IMR-90 (cell line): ENCODE measurements around the gene ATXN7L2. TPM values are rescaled to one million over a fixed set of nuclear protein-coding genes. Genes with fewer than 3 reads are reported as not detected.
A peak's percentile ranks its signal among the peaks of the same experiment; 100 is the strongest.

ENCODE experiments used
- ATAC-seq: fragments of 200-7000 bp; cut with Tn5 transposase; 2 replicates; pipeline ENCODE4 v1.9.1; 2020; ENCODE audit warnings: low read depth, mild to moderate bottlenecking, moderate library complexity
- BruUV-seq: library from RNA; stranded (reverse); fragments of 400-500 nt; replicated peaks from 2 replicates; lab custom pipeline; 2021; lab: Mats Ljungman, UMichigan
- CTCF ChIA-PET: fragments of 300-600 bp; formaldehyde crosslinking; extraction: SDS; loops from one replicate; lab custom pipeline; 2021; ENCODE audit warnings: antibody characterized with exemption; lab: Yijun Ruan, JAX
- POLR2A ChIA-PET: fragments of 300-600 bp; sonication (Branson Sonifier 250); formaldehyde crosslinking; loops from one replicate; lab custom pipeline; 2022; ENCODE audit warnings: antibody characterized with exemption; ENCODE audit not compliant: unreplicated experiment; lab: Charles Lee
- DNase-seq: peaks from one replicate; pipeline ENCODE4 v3.0.0; 2013
- H2AFZ ChIP-seq: replicated peaks from 2 replicates; pipeline ENCODE3; 2013; ENCODE audit warnings: low read length, mild to moderate bottlenecking; ENCODE audit not compliant: poor library complexity
- H2AK5ac ChIP-seq: 2 replicates; pipeline ENCODE4 v1.6.1; 2013; ENCODE audit warnings: low read depth, low read length, inconsistent platforms
- H2AK9ac ChIP-seq: replicated peaks from 2 replicates; pipeline ENCODE3; 2013; ENCODE audit warnings: mild to moderate bottlenecking, low read depth, low read length, moderate library complexity; ENCODE audit not compliant: poor library complexity
- H2BK120ac ChIP-seq: 2 replicates; pipeline ENCODE4 v1.6.1; 2013; ENCODE audit warnings: low read depth, low read length, inconsistent platforms
- H2BK15ac ChIP-seq: 3 replicates; pipeline ENCODE4 v1.6.1; 2013; ENCODE audit warnings: low read depth, low read length, inconsistent platforms
- H2BK20ac ChIP-seq: 2 replicates; pipeline ENCODE4 v1.6.1; 2013; ENCODE audit warnings: low read depth, mild to moderate bottlenecking, inconsistent platforms, low read length, moderate library complexity
- H2BK5ac ChIP-seq: 2 replicates; pipeline ENCODE4 v1.6.1; 2013; ENCODE audit warnings: mild to moderate bottlenecking, low read depth, low read length, inconsistent platforms; ENCODE audit not compliant: poor library complexity, severe bottlenecking
- H3K14ac ChIP-seq: replicated peaks from 2 replicates; pipeline ENCODE4 v1.6.1; 2013; ENCODE audit warnings: low read depth, low read length, inconsistent platforms
- H3K18ac ChIP-seq: 2 replicates; pipeline ENCODE4 v1.6.1; 2013; ENCODE audit warnings: low read depth, low read length, control low read depth
- H3K23ac ChIP-seq: 2 replicates; pipeline ENCODE4 v1.6.1; 2013; ENCODE audit warnings: low read depth, low read length, inconsistent platforms
- H3K27ac ChIP-seq: 2 replicates; pipeline ENCODE4 v1.5.1; 2013; ENCODE audit warnings: mild to moderate bottlenecking, control low read depth, low read length; ENCODE audit not compliant: insufficient read depth
- H3K27me3 ChIP-seq: 2 replicates; pipeline ENCODE4 v1.6.1; 2013; ENCODE audit warnings: low read length; ENCODE audit not compliant: control insufficient read depth, insufficient read depth
- H3K36me3 ChIP-seq: 2 replicates; pipeline ENCODE4 v1.6.1; 2013; ENCODE audit warnings: low read length, mixed read lengths; ENCODE audit not compliant: control insufficient read depth, insufficient read depth
- H3K4ac ChIP-seq: 2 replicates; pipeline ENCODE4 v1.6.1; 2013; ENCODE audit warnings: low read depth, low read length, inconsistent platforms
- H3K4me1 ChIP-seq: 2 replicates; pipeline ENCODE4 v1.6.1; 2013; ENCODE audit warnings: low read length, mixed read lengths; ENCODE audit not compliant: control insufficient read depth, insufficient read depth
- H3K4me2 ChIP-seq: 2 replicates; pipeline ENCODE4 v1.6.1; 2013; ENCODE audit warnings: low read depth, mild to moderate bottlenecking, control low read depth, low read length, moderate library complexity
- H3K4me3 ChIP-seq: 2 replicates; pipeline ENCODE4 v1.5.1; 2013; ENCODE audit warnings: low read depth, mild to moderate bottlenecking, control low read depth, low read length, moderate library complexity; ENCODE audit not compliant: insufficient read depth
- H3K56ac ChIP-seq: 2 replicates; pipeline ENCODE4 v1.6.1; 2013; ENCODE audit warnings: low read length, inconsistent platforms; ENCODE audit not compliant: insufficient read depth; ENCODE audit errors: extremely low read depth
- H3K79me1 ChIP-seq, 2 experiments: 2 replicates each; pipeline ENCODE4 v1.6.1; 2013; ENCODE audit warnings: low read length in 2 of 2, inconsistent platforms in 1 of 2, low read depth in 1 of 2
- H3K9ac ChIP-seq: 2 replicates; pipeline ENCODE4 v1.6.1; 2013; ENCODE audit warnings: low read depth, low read length, control low read depth
- H3K9me1 ChIP-seq: 2 replicates; pipeline ENCODE4 v1.6.1; 2013; ENCODE audit warnings: low read length, inconsistent platforms; ENCODE audit not compliant: insufficient read depth
- H3K9me3 ChIP-seq: 2 replicates; pipeline ENCODE4 v1.6.1; 2013; ENCODE audit warnings: low read length; ENCODE audit not compliant: control insufficient read depth, insufficient read depth
- H4K20me1 ChIP-seq: 2 replicates; pipeline ENCODE4 v1.6.1; 2013; ENCODE audit warnings: low read length, inconsistent platforms; ENCODE audit not compliant: insufficient read depth
- H4K5ac ChIP-seq: 2 replicates; pipeline ENCODE4 v1.6.1; 2013; ENCODE audit warnings: mild to moderate bottlenecking, low read depth, low read length, control low read depth
- H4K8ac ChIP-seq, 2 experiments: 2 replicates each; pipeline ENCODE4 v1.6.1; 2013; ENCODE audit warnings: low read depth in 2 of 2, low read length in 2 of 2, control low read depth in 1 of 2, inconsistent platforms in 1 of 2
- H4K91ac ChIP-seq: 2 replicates; pipeline ENCODE4 v1.6.1; 2013; ENCODE audit warnings: low read depth, low read length, inconsistent platforms; ENCODE audit not compliant: insufficient read depth
- CEBPB ChIP-seq: IDR thresholded peaks from 2 replicates; pipeline ENCODE4 v1.6.1; 2012; ENCODE audit warnings: low read depth, low read length, improper control_type of control experiment
- CHD1 ChIP-seq: IDR thresholded peaks from 2 replicates; pipeline ENCODE4 v1.6.1; 2012; ENCODE audit warnings: low read depth, low read length, improper control_type of control experiment
- NFE2L2 ChIP-seq: fragments of 150-350 bp; IDR thresholded peaks from 2 replicates; pipeline ENCODE4 v1.6.1; 2016; ENCODE audit warnings: low read depth, mild to moderate bottlenecking, low read length
- POLR2A ChIP-seq: IDR thresholded peaks from 2 replicates; pipeline ENCODE4 v1.6.1; 2012; ENCODE audit warnings: mild to moderate bottlenecking, low read depth, low read length
- RCOR1 ChIP-seq: IDR thresholded peaks from 2 replicates; pipeline ENCODE4 v1.6.1; 2012; ENCODE audit warnings: mild to moderate bottlenecking, low read length, improper control_type of control experiment; ENCODE audit not compliant: insufficient replicate concordance
- WGBS, 2 experiments: methylation state at CpG; one replicate each; pipeline versions ENCODE4 v1.1.5 to v1.1.7; 2013; ENCODE audit warnings: missing lambda C conversion rate in 2 of 2; ENCODE audit not compliant: insufficient read length in 1 of 2; ENCODE audit errors: extremely low coverage in 2 of 2; 5-methylcytosine and 5-hydroxymethylcytosine counted together
- dilution Hi-C: fragments of 300-500 bp; cut with HindIII; formaldehyde crosslinking; loops from one replicate; pipeline ENCODE4 v1.14.3; 2018; ENCODE audit warnings: low sequenced_read_pairs; ENCODE audit not compliant: unreplicated experiment
- in situ Hi-C: fragments of 300-500 bp; cut with MboI; formaldehyde crosslinking; loops from 3 replicates; pipeline ENCODE4 v1.14.3; 2019; ENCODE audit warnings: low sequenced_read_pairs, inconsistent platforms, mixed read lengths
- intact Hi-C: fragments of 100-400 bp; cut with micrococcal nuclease; formaldehyde crosslinking; loops from 2 replicates; pipeline ENCODE4 v1.10.0; 2022
- polyA plus RNA-seq, 3 experiments: library from polyadenylated mRNA; depleted of rRNA; stranded (reverse); fragments of >200 nt; gene quantifications; 2 replicates each; pipeline ENCODE4 v1.2.3, GENCODE V29; 2012; ENCODE audit warnings: low replicate concordance in 1 of 3
- total RNA-seq: library from RNA; depleted of rRNA; stranded (reverse); fragments of >200 nt; gene quantifications from 2 replicates; pipeline ENCODE4 v1.2.3, GENCODE V29; 2012
- TF ChIP-seq, protein P1 (sequence below): conservative IDR thresholded peaks from 2 replicates; pipeline ENCODE4 v1.5.1; 2012; ENCODE audit warnings: mild to moderate bottlenecking, low read depth, low read length, improper control_type of control experiment

The ATXN7L2 gene
- total and polyA plus RNA-seq, 2 of the 4 experiments (the other 2 are of a cell fraction): 1.3 to 4.8 TPM

DNA sequence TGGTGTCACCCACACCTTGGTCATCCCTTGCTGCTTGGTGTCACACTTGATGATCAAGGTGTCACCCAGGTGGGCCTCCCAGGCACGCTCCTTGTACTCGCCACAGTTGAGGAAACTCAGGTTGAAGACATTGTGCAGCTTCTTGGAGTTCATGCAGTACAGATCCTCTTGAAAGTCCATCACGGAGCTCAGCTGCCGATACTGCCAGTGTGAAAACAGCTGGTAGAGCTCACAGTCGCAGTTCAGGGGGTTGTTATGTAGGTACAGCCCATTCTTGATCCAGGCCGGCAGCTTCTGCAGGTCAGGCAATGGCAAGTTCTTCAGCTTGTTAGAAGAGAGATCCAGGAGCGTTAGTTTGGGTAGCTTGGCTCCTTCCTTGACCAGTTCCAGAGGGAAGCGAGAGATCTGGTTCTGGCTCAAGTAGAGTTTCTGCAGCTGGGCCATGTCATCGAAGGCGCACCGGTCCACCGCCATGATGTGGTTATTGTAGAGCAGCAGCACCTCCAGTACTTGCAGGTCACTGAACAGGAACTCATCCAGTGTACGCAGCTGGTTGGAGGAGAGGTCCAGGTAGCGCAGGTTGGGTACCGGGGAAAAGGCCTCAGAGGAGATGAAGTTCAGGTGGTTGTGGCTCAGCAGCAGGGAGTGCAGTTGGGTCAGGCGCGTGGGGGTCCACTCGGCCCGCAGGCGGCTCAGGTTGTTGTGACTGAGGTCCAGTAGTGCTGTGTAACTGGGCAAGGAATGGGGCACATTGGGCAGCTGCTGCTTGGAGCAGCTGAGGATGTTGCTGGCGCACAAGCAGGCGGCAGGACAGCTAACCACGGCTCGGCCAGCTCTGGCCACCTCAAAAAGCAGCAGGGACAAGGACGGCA lies 24.5 kb downstream of the ATXN7L2 start:
- Histone ChIP-seq H3K9me1 (peaks cover 5% of the 10 kb centered on the region; the same call in 1 of the 2 replicates), H3K4me3 (no peak overlapping the region), H3K27me3 (peaks cover 9% of the 10 kb centered on the region), H3K56ac (no peak overlapping the region), H3K9ac (no peak overlapping the region), H2BK120ac (no peak overlapping the region), H2AFZ (peak overlapping the region; percentile 59), H4K5ac (no peak overlapping the region), H3K4me1 (peaks cover 5% of the 10 kb centered on the region), H2AK9ac (no peak overlapping the region), H2BK5ac (no peak overlapping the region), H3K36me3 (peaks cover 2% of the 10 kb centered on the region; the same call in 1 of the 2 replicates), H3K27ac (no peak overlapping the region), H3K79me1 (no peaks in the 10 kb centered on the region), H2AK5ac (no peak overlapping the region), H4K8ac (no peak overlapping the region), H4K20me1 (no peaks in the 10 kb centered on the region; the same call in 1 of the 2 replicates), H2BK20ac (no peak overlapping the region), H4K91ac (no peak overlapping the region), H3K14ac (no peak overlapping the region), H3K9me3 (no peaks in the 10 kb centered on the region), H3K4ac (no peak overlapping the region), H2BK15ac (no peak overlapping the region), H3K4me2 (no peak overlapping the region), H3K23ac (no peak overlapping the region; the same call in 1 of the 2 replicates), H3K18ac (no peak overlapping the region)
- ChIA-PET POLR2A (no interaction called here), CTCF (interaction anchor here (1.5 kb wide), 1 partner anchor 18 kb away, joined by 7 read pairs; no protein-coding TSS in a partner anchor)
- BruUV-seq: no TSS peak
- intact Hi-C loops: no loop called here
- 61% methylated on average over 11 of the region's 25 CpGs; no CpG with 5 or more reads in 1 of the 2 experiments for WGBS, 2 experiments
- TF ChIP-seq RCOR1 (no peak), NFE2L2 (no peak), CEBPB (no peak), POLR2A (no peak), CHD1 (no peak)
- TF ChIP-seq, protein P1, sequence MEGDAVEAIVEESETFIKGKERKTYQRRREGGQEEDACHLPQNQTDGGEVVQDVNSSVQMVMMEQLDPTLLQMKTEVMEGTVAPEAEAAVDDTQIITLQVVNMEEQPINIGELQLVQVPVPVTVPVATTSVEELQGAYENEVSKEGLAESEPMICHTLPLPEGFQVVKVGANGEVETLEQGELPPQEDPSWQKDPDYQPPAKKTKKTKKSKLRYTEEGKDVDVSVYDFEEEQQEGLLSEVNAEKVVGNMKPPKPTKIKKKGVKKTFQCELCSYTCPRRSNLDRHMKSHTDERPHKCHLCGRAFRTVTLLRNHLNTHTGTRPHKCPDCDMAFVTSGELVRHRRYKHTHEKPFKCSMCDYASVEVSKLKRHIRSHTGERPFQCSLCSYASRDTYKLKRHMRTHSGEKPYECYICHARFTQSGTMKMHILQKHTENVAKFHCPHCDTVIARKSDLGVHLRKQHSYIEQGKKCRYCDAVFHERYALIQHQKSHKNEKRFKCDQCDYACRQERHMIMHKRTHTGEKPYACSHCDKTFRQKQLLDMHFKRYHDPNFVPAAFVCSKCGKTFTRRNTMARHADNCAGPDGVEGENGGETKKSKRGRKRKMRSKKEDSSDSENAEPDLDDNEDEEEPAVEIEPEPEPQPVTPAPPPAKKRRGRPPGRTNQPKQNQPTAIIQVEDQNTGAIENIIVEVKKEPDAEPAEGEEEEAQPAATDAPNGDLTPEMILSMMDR: no peak
- dilution Hi-C loops: no loop called here
- ATAC-seq (no peak), DNase-seq (no peak)
- in situ Hi-C loops: no loop called here
